NCI-H1436 treated with DMSO at 0.1 percent for 48 hours (cell line): ENCODE results near the gene STAT2.
A peak's percentile ranks its signal among the peaks of the same experiment; 100 is the strongest.
"Not testable (repeated sequence)": the region's sequence is repeated elsewhere in the genome, so short reads cannot be mapped to it uniquely, and the experiment has no call there.

Experiments
- DNase-seq: peaks from one replicate; lab custom pipeline; 2025; lab: John Stamatoyannopoulos, UW

Gene STAT2

DNA sequence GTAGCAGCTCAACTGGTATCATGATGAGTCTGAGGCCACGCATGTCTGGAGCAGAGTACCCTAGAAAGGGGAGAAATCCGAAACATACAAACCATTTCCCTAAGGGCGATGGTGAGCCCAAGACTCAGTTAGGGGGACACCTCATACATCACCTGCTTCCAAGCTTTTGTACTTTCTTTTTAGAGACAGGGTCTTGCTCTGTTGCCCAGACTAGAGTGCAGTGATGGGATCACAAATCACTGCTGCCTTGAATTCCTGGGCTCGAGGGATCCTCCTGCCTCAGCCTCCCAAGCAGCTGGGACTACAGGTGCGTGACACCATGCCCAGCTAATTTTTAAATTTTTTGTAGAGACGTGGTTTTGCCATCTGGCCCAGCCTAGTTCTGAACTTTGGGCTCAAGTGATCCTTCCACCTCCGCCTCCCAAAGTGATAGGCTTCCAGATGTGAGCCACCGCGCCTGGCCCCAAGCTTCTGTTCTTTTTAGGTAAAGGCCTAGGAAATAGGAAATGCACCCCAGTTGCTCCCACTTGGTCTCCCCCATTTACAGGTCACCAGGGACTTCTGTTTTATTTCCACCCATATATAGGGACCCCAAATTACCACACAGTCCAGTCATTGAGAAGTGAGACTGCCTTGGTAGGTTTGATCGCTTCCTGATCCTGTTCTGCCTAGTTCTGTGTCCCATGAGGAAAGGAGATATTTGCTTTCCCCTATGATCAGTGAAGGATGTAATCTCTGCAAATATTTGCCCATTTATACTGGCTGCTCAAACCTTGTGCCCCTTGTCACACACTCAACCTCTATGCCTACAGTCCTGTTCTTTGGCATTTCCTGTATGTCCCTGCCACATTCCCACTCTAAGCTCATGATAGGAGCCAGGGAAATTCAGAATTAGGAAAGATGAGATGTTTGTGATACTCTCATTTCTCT, 2.5 kb upstream of the STAT2 start, which contains the start of gene APOF:
Gene APOF (minus strand): TSS at position 728 of the 930 bp plus-strand sequence. CDS start 112 bp downstream, at position 616.
- DNase-seq, result no peak

- DNase-seq, result no peak
These were observed 1.7 kb upstream of the STAT2 start for GRCh38 chr12:56361487-56362129.

- no peak for DNase-seq
These were observed 923 bp downstream of the STAT2 start for GRCh38 chr12:56358836-56359532.

GRCh38 chr12:56351325-56351724, 8.6 kb downstream of the STAT2 start:
- DNase-seq, result no peak

- DNase-seq, result no peak
These were observed 9.2 kb downstream of the STAT2 start for GRCh38 chr12:56350662-56351061.

- no peak for DNase-seq
These were observed 11.1 kb downstream of the STAT2 start for GRCh38 chr12:56348776-56349175.

GRCh38 chr12:56347255-56347654, 12.7 kb downstream of the STAT2 start:
- DNase-seq, result not testable (repeated sequence)

GRCh38 chr12:56346675-56347074, 13.2 kb downstream of the STAT2 start:
- DNase-seq, result no peak

- DNase-seq, result not testable (repeated sequence)
These were observed 17.6 kb downstream of the STAT2 start for GRCh38 chr12:56342290-56342689.

DNA sequence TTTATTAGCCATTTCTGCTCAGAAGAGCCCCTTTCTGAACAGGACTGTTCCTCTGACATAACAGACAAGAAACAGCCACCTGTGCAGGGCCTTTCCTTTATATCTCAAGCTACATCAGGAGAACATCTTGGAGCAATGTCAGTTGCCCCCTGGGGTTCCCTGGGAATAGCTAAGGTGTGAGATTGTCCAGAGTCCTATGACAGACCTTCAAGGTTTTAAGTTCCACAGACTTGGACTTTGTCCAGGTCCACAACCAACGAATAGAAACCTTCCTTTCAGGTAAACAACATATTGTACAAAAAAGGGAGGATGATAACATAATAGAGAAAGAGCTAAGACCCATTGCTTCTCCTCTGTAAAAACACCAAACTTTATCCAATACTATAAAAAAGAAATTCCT, 18.3 kb downstream of the STAT2 start:
- DNase-seq, result no peak

- no peak for DNase-seq
These were observed 20.8 kb downstream of the STAT2 start for GRCh38 chr12:56339158-56339422.

- no peak for DNase-seq
These were observed 21.4 kb downstream of the STAT2 start, which contains the start of gene IL23A for GRCh38 chr12:56338308-56339157. IL23A (plus strand) TSS chr12:56338884; CDS start chr12:56339045, 161 bp downstream.

DNA sequence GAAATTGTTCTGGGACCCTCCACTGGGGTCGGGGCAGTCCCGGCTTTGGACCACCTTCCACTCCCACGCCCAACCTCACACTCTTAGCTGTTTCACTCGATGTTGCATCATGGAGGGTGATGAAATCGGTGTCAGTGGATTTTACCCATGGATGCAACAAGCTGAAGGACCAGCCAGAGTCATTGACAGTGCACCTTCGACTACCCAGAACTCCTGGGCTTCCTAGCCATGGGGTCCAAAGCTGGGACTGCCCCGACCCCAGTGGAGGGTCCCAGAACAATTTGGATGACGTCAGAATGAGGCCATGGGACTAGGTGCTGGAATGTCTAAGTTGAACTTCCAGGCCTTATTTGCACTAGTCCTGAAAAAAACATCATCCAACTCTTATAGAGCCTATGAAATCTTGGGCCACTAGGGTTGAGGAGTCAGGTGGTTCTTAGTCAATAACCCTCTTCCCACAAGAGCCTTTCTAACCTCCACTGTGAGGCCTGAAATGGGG, 22.1 kb downstream of the STAT2 start:
- DNase-seq, result no peak

GRCh38 chr12:56336361-56337167, 23.3 kb downstream of the STAT2 start:
- DNase-seq, result no peak

DNA sequence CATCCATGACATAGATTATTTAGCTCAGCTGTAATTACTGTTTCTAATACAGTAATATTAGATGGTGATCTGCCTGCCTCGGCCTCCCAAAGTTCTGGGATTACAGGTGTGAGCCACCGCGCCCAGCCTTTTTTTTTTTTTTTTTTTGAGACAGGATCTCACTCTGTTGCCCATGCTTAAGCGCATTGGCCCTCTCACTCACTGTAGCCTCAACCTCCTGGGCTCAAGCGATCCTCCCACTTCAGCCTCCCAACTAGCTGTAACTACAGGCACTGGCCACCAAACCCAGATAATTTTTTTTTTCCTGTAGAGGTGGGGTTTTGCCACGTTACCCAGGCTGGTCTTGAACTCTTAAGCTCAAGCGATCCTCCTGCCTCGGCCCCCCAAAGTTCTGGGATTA, 24.4 kb downstream of the STAT2 start:
- DNase-seq, result not testable (repeated sequence)

- no peak for DNase-seq
These were observed 25.5 kb downstream of the STAT2 start for GRCh38 chr12:56334490-56334793.

DNA sequence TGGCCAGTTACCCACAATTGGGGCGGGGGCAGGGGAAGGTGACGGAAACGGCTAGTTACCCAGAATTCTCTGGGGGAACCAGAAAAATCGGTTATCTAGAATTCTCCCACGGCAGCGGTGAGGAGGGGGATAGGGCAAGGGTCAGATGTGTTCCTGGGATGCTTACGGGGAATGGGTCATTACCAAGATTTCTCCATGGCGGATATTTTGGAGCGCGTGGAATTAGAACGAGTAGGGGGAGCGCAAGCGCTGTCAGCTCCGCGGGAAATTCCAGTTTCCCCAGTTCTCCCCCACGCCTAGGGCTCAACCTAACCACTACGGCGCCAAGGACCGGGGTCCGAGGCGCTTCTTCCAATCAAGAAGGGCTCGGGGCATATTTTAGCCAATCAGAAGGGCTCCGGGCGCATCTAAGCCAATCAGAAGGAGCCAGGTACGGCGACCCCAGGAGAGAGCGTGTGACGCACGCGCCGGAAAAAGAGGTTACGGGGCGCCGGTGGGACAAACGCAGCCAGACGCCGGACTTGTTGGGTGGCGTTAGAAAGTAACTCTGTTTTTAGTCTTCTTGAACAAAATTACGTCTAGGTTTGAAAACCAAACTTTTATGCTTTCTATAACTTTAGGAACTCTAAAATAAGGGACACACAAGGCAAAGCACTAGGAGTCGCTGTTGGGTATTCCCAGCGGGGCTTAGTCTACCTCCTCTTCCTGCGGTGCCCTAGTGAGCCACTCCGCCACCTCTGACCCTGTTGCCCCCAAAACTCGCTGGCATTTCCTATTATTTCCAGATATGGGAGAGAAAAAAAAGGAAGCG, 26.0 kb downstream of the STAT2 start, which contains the start of gene PAN2:
Gene PAN2 (minus strand): TSS at position 322 of the 811 bp plus-strand sequence. CDS start 906 bp downstream, outside the sequence.
- DNase-seq, result peak; percentile 83

DNA sequence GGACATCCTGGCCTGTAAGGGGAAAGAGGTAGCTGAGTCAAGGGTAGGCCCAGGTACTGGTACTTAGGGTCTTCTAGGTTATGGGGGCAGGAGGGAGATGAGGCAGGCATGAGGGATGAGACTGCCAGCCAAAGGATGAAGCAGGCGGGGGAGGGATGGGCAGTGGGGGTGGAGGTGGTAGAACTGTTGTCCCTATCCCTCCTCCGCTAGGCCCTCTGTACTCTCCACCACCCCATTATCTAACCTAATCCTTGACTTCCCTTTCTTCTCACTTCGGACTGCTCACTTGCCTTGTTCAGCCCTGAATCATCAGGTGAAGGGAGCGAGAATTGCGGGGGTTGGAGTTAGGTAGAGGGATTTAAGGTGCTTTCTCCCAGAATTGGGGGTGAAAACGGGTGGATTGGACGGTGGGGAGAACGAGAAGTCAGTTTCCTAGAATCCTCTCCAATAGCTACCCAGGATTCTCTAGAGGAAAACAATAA, 26.7 kb downstream of the STAT2 start:
- DNase-seq, result no peak

DNA sequence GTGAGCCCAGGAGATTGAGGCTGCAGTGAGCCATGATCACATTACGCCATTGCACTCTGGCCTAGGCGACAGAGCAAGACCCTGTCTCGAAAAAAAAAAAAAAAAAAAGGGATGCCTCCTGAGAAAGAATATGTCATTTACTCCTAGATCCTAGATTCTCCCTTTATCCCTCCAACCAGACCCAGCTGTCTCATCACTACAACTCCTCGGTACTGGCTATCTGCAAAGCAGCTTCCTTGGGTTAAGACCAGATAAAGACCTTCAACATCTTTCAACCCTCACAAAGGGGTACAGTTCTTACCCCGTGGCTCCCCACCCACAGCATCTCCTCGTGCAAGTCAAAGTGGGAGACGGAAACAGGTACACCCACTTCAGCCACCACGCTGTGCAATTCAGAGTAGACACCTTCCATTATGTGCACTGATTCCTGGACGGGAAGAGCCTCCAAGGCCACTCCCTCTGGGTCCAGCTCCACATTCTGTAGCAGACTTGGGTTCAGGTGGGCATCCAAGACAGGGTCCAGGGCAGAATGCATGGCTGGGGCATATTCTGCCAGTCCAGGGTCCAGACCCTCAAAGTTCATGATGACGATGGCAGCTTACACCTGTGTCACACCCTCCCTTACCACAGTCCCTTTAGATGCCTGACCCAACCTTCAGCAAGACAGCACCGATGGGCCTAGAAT, 27.3 kb downstream of the STAT2 start:
- no peak for DNase-seq
